IPS-NIHi7 (cell line): ENCODE results near the gene MAOB.
"Not testable (repeated sequence)": the region's sequence is repeated elsewhere in the genome, so short reads cannot be mapped to it uniquely, and the experiment has no call there.

Source experiments
- DNase-seq: peaks from one replicate; pipeline ENCODE4 v3.0.0; 2012; ENCODE audit warnings: mixed read lengths; ENCODE audit errors: extremely low spot score

Gene MAOB

GRCh38 chrX:43753637-43754036 is 128.6 kb downstream of the MAOB start:
- no peak for DNase-seq

DNA sequence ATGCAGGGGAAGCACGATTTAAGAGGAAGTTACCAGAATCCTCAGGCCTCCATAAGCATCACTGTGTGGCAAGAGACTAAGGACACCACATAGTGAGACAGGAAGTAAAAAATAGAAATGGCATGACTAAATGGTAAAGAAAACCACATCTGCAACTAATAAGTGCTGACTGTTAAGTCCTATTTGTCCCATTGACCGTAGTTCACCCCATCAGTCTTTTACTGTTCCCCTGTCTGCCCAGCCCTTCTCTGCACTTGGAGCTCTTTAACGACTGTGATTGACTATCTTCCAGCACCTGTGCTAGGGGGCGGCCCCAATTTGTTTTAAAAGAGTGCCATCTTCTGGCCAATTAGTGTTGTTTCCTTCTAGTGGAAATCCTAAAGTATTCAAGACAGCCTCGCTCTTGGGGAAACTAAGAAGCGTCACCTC is 132.0 kb downstream of the MAOB start:
- peak; percentile 82 for DNase-seq

DNA sequence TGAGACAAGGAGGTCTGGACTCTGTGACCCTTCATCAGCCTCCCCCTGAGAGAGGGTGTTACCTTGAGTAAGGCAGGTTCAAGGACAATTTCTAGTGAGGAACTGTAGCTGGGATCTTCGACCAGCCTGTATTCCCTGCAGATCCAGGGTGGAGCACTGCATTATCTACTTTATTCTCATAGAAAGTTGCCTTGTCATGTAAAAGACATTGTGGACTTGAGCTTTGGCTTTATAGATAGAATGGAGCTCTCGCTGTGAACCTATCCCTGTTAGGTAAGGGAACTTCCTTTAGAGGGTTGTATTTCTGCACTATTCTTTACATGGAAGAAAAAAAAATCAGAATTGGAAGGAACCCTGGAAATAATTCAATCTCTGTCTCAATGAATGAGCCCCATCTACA is 134.8 kb downstream of the MAOB start:
- DNase-seq: no peak

DNA sequence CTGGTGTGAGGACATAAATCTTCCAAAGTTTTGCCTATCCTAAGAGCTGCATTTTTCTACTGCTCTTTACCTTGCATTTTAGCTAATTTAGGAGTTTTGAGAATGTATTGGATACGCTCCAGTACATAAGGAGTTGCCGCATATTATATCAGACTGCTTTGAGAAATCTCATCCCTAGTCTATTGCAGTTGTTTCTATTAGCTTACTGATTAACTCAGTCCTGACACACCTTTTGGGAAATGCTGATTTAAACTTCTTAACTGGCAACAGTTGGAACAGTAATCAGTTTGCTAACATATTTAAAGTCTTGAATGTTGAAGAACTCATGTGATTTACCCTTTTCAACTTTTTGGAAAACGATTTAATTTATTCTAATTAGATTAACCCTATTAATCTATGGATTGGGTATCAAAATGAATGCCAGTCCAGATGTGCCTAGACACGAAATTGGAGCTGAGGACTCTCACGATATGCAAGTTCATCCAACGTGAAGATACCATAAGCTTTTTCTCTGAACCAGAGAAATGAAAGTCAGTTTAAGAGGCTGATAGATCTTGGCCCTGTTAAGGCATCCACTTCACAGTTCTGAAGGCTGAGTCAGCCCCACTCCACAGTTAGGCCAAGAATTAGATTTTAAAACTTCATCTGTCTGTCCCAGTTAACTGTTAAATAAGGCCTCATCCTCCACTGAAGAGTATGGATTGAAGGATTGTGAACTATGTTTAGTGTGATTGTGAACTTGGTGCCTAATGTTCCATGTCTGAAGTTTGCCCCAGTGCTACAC is 136.1 kb downstream of the MAOB start:
- DNase-seq: no peak

GRCh38 chrX:43744284-43744683 is 138.0 kb downstream of the MAOB start:
- DNase-seq: no peak

DNA sequence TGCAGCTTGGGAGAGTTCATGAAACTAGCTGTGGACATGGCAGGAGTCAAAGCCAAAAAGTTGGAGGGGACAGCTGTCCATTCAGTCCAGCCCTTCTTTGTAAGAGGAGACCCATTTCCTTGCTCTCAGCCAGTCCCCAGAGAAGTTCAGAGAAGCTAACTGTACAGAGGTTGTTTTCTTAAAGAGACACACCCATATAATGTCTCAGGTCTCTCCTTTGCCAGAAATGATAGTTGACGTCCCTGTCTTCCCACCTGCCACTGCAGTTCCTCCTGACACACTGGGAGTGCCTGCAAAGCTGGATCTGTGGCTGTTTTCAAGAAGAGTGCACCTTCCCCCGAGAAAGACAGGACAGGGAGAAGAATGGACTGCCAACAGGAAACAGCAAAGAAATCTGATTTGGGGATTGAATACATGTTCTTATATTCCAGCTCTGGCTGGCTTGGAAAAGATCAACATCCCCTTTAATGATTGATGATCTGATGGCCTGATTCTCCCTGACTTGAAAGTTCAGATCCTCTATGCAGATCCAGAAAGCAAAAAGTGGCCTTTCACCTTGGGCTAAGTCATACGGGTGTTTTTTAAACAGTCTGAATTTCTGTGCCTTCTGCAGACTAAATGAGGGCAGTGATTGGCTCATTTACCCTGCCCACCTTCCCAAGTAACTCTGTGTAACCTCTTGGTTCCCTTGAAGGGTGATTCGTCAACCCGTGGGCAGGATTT is 139.0 kb downstream of the MAOB start:
- no peak for DNase-seq

DNA sequence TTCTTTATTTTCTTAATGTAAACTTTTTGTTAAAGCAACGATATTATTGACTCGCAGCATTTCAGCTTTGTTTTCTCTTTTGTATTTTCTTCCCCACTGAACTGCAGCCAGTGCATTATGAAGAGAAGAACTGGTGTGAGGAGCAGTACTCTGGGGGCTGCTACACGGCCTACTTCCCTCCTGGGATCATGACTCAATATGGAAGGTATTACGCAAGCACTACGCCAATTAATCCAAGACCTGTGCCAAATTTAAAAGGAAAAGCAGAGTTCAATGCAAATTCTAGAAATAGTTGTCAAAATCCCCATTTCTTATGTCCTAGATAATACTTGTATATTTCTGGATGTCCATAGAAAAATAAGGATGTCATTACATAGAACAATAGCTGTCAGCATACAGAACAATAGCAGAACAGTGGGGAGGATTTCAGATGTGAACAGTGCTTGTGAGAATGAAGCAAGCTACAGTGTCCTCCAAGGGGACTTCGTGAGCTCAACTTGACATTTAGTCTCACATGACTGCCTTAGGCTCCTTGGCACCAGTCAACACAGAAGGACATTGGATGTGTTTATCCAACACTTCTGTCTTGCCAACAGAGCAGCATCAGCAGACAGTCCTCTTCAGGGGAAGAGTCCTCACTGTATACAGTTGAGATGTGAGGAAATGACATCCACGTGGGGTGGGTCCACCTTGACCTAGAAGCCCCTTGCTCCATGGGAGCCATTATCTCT is 140.2 kb downstream of the MAOB start:
- no peak for DNase-seq

- no peak for DNase-seq
Measured at GRCh38 chrX:43735957-43736356, 146.3 kb downstream of the MAOB start.

DNA sequence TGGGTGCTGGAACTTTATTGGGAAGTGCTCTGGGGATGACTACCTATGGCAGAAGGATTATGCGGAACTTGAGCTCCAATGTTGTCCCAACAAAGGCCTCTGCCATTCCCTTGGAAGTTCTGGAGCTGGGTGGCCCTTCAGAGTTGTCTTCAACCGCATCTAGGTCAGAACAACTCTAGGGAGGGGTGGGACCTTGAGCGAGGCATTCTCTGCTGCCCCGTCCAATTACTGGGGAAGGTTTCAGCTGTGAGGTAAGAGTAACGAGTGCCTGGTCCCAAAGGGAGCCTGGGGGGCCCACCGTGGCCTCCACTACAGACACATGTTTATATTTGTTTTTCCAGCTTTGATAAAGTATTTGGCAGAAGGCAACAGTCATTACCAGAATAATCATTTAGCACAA is 146.7 kb downstream of the MAOB start:
- no peak for DNase-seq

- DNase-seq: no peak
Measured at GRCh38 chrX:43734444-43734843, 147.8 kb downstream of the MAOB start.

GRCh38 chrX:43733699-43734098 is 148.6 kb downstream of the MAOB start:
- no peak for DNase-seq

DNA sequence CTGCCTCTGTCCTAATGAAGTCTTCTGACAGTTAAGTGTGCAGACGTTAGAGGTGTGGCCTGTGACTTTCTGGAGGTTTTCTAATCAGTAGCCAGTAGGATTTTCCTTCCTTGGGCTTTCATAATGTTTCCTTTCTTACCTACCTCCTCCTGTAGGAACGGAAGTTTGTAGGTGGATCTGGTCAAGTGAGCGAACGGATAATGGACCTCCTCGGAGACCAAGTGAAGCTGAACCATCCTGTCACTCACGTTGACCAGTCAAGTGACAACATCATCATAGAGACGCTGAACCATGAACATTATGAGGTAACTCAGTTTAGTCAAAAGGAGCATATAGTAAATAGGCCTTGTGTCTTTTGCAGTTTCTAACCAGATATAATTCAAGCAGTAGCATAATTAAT is 151.2 kb downstream of the MAOB start:
- DNase-seq: no peak

DNA sequence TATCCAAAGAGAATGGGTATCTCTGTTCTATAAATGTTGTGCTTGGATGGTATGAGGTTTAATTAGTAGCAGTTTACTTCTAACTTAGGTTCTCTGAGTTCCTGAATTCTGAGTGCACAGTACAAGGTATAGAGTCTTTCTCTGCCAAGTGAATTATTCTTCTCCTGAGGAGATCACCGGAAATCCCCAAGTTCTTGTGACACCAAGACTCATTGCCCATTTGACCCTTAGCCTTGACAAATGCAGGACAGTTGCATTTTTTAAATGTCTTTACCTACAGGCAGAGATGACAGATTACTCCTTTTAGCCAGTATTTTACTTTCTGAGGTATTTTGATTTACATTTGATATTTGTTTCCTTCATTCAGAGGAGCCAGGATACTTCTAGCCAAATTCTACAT is 153.3 kb downstream of the MAOB start:
- no peak for DNase-seq

GRCh38 chrX:43728002-43728401 is 154.2 kb downstream of the MAOB start:
- DNase-seq: no peak

- DNase-seq: not testable (repeated sequence)
Measured at GRCh38 chrX:43727254-43727653, 155.0 kb downstream of the MAOB start.

- not testable (repeated sequence) for DNase-seq
Measured at GRCh38 chrX:43725227-43725626, 157.0 kb downstream of the MAOB start.

DNA sequence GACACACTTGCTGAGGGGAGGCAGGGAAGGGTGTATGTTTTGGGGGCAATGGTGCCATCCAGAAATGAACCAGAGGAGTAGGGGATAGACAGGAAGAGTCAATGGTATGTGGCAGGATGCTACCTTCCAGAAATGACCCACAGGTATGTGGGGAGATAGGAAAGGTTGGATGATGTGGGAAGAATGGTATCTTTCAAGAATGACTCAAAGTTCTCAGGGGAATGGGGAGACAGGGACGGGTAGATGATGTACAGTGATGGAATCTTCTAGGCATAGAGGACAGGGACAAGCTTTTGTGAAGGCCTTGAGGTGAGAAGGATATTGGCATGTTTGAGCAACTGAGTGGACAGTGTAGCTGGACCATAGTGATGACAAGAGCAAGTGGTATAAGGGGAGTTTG is 161.3 kb downstream of the MAOB start:
- DNase-seq: no peak

DNA sequence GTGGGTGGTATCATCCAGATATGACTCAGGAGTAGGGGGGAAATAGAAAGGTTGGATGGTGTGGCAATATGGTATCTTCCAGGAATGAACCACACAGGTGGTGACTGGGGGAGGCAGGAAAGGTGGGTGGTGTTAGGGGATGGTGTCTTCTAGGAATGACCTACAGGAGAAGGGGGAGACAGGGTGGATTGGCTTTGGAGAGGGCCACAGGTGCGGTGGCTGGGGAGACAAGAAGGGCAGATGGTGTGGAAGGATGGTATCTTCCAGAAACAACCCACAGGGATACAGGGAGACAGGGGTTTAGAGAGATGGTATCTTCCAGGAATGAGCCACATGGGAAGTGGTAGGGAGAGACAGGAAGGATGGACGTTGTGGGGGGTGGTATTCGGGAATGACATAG is 162.2 kb downstream of the MAOB start:
- DNase-seq: no peak

DNA sequence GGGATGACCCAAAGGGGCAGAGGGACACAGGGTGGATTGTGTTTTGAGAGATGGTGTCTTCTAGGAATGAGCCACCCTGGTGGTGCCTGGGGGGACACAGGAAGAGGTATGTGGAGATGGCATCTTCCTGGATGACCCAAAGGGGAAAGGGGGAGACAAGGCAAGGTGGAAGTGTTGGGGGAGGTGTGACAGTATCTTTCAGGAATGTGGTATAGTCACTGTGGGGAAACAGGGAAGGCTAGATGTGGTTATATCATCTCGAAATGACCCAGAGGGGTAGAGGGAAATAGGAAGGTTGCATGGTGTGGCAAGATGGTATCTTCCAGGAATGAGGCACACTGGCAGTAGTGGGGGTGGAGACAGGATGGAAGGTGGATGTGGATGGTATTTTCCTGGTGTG is 163.3 kb downstream of the MAOB start:
- DNase-seq: no peak

GRCh38 chrX:43718546-43718945 is 163.7 kb downstream of the MAOB start:
- DNase-seq: no peak

DNA sequence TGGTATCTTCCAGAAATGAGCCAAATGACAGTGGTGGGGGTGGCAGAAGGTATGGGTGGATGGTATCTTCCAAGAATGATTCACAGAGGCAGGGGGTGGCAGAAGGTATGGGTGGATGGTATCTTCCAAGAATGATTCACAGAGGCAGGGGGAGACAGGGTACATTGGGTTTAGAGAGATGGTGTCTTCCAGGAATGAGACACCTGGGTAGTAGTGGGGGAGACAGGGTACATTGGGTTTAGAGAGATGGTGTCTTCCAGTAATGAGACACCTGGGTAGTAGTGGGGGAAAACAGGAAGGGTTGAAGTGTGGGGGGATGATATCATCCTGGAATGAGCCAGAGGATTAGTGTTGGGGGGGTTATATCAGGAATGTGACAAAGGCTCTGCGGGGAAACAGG is 164.2 kb downstream of the MAOB start:
- no peak for DNase-seq

- DNase-seq: no peak
Measured at GRCh38 chrX:43717161-43717560, 165.1 kb downstream of the MAOB start.

DNA sequence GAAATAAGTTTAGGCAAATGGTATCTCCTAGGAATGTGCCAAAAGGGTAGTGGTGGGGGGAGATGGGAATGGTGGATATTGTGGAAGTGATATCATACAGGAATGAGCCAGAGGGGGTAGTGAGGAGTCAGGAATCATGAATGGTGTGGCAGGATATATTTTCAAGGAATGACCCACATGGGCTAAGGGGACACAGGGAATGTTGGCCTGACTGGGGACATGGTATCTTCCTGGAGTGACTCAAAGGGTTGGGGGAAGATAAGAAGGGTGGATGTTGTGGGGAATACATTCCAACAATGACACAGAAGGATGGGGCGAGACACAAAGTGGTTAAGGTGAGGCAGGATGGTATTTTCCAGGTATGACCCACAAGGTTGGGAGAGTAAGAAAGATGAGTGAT is 165.6 kb downstream of the MAOB start:
- no peak for DNase-seq
